Thoracic aorta (tissue), 2 donors: Measurements from ENCODE around the gene GALNT5. TPM values are rescaled to one million over a fixed set of nuclear protein-coding genes. Genes with fewer than 3 reads are reported as not detected.
"Not testable (repeated sequence)": the region's sequence is repeated elsewhere in the genome, so short reads cannot be mapped to it uniquely, and the experiment has no call there.

ENCODE experiments used
- ATAC-seq: fragments of 150-250 bp; one replicate; pipeline ENCODE4 v1.8.0; 2017; ENCODE audit warnings: low read depth; ENCODE audit not compliant: insufficient number of reproducible peaks, low FRiP score
- DNase-seq: peaks from one replicate; pipeline ENCODE4 v3.0.0-alpha.2; 2020; ENCODE audit warnings: low spot score
- H3K27ac ChIP-seq, 2 donors: fragments of 200-600 bp; sonication (generic); 1 replicate in 1 of 2; 2 replicates in 1 of 2; pipeline ENCODE4 v1.5.1; 2016; ENCODE audit warnings: mild to moderate bottlenecking in 2 of 2, moderate library complexity in 2 of 2
- H3K27me3 ChIP-seq: fragments of 200-600 bp; sonication (generic); replicated peaks from 2 replicates; pipeline ENCODE4 v1.6.0; 2016; ENCODE audit warnings: mild to moderate bottlenecking; ENCODE audit not compliant: insufficient read depth
- H3K36me3 ChIP-seq: fragments of 200-600 bp; sonication (generic); one replicate; pipeline ENCODE4 v1.5.1; 2016
- H3K4me1 ChIP-seq, 2 donors: fragments of 200-600 bp; sonication (generic); 1 replicate in 1 of 2; 2 replicates in 1 of 2; pipeline versions ENCODE4 v1.5.1 to v1.6.0; 2016; ENCODE audit warnings: low read depth in 2 of 2, mild to moderate bottlenecking in 1 of 2; ENCODE audit not compliant: control insufficient read depth in 1 of 2
- H3K4me3 ChIP-seq: fragments of 200-600 bp; sonication (generic); 2 replicates; pipeline ENCODE4 v1.5.1; 2016; ENCODE audit warnings: mild to moderate bottlenecking
- H3K9me3 ChIP-seq: fragments of 200-600 bp; sonication (generic); 2 replicates; pipeline ENCODE4 v1.5.1; 2016
- CTCF ChIP-seq: fragments of 200-600 bp; sonication (generic); IDR thresholded peaks from one replicate; pipeline ENCODE4 v1.5.1; 2019; ENCODE audit warnings: antibody characterized with exemption
- total RNA-seq, 2 donors: library from RNA; depleted of rRNA; stranded (reverse); fragments of >200 nt; gene quantifications; one replicate each; pipeline versions ENCODE4 v1.1.0 to v1.2.3, GENCODE V29; 2016

The GALNT5 gene
- total RNA-seq, 2 donors from 2014 or later = 3.4 to 3.7 TPM

- Histone ChIP-seq H3K27me3 (no peaks in the 10 kb centered on the region), H3K4me1 (no peaks in the 10 kb centered on the region), H3K27ac (no peak overlapping the region), H3K4me3 (no peak overlapping the region), H3K36me3 (no peaks in the 10 kb centered on the region), H3K9me3 (no peaks in the 10 kb centered on the region)
- DNase-seq (no peak), ATAC-seq (no peak)
- TF ChIP-seq CTCF = no peak
These were observed 14.2 kb downstream of the GALNT5 start for GRCh38 chr2:157271590-157272203.

- DNase-seq, ATAC-seq, H3K4me1 ChIP-seq, H3K36me3 ChIP-seq, H3K9me3 ChIP-seq, H3K27me3 ChIP-seq, H3K27ac ChIP-seq, H3K4me3 ChIP-seq: not testable (repeated sequence)
These were observed 21.8 kb downstream of the GALNT5 start for GRCh38 chr2:157279311-157279710.

DNA sequence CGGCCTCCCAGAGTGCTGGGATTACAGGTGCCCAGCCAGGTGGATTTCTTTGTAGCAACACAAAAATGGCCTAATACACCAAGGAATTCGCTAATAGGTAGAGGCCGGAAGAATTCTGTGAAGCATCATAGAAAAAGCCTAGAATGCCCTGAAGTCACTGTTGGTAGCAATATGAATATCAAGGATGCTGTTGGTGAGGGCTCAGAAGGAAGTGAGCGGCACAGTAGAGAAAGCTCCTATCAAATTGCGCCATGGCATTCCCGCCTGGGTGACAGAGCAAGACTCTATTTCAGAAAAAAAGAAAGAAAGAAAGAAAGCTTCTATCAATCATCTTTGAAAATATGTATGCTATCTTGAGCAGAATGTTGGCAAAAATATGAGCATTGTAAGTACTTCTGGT, 23.8 kb downstream of the GALNT5 start:
- no peaks in the 10 kb centered on the region for H3K4me1 ChIP-seq
- H3K36me3 ChIP-seq = no peaks in the 10 kb centered on the region
- ATAC-seq (no peak), DNase-seq (no peak)
- no peak for TF ChIP-seq CTCF
- no peaks in the 10 kb centered on the region for H3K27me3 ChIP-seq
- no peaks in the 10 kb centered on the region for H3K9me3 ChIP-seq
- H3K4me3 ChIP-seq = no peak overlapping the region
- no peak overlapping the region for H3K27ac ChIP-seq

DNA sequence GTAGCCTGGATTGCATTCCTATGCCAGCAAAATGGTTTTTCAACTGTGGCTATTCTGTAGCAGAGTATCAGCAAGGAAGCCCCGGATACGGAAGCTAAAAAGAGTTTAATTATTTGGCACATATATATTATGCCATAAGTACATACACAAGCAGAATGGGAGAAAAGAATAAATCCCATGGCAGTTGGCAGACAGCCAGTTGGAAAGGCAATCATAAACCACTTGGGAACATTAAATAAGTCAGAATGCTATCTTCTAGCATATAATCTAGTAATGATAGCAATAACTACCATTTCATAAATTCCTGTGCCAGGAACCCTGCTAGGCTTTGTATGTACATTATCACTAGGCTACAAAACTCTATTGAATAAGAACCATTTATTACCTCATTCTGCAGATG, 26.0 kb downstream of the GALNT5 start:
- Histone ChIP-seq H3K9me3 (no peaks in the 10 kb centered on the region), H3K27ac (no peak overlapping the region), H3K4me1 (no peaks in the 10 kb centered on the region), H3K36me3 (no peaks in the 10 kb centered on the region), H3K4me3 (no peak overlapping the region), H3K27me3 (no peaks in the 10 kb centered on the region)
- DNase-seq = no peak
- no peak for ATAC-seq
- TF ChIP-seq CTCF = no peak

DNA sequence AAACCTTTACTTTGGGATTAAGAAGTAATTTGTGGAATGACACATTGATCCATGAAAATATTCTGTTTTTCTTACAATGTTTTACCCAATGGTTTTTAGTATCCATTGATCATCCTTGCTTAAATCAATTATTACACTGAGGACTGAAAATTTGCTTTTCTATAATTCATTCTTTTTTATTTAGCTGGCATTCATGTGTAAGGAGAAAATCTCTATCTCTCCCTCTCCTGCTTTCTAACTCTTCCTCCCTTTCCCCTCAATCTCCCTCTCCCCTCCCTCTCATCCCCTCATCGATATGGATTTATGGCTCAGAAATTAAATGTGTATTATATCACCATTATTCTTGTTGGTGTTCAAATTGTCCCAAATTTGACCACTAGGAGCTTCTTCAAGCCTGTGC, 29.7 kb downstream of the GALNT5 start:
- Histone ChIP-seq H3K27me3 (no peaks in the 10 kb centered on the region), H3K4me3 (no peak overlapping the region), H3K4me1 (no peaks in the 10 kb centered on the region), H3K9me3 (no peaks in the 10 kb centered on the region), H3K27ac (no peak overlapping the region), H3K36me3 (no peaks in the 10 kb centered on the region)
- no peak for TF ChIP-seq CTCF
- no peak for ATAC-seq
- no peak for DNase-seq

DNA sequence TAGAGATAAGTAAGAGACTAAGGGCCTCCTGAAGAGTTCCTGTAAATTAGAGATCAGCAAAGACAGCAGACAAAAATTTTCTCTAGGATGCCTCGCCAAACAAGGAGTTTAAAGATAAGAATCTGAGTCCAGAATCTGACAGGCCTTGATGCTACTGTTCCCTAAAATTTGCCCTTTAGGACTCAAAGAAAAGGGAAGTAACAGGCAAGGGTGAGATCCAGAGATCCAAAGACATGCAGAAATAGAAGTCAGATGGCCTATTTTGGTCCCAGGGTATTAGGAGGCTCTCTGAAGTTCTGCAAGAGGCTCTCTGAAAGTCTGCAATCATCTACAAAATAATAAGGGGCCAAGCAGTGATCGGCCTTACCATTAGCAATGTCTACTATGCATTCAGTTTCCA, 33.0 kb downstream of the GALNT5 start:
- H3K27me3 ChIP-seq = no peaks in the 10 kb centered on the region
- TF ChIP-seq CTCF = no peak
- no peaks in the 10 kb centered on the region for H3K36me3 ChIP-seq
- ATAC-seq = no peak
- no peaks in the 10 kb centered on the region for H3K4me1 ChIP-seq
- no peak overlapping the region for H3K27ac ChIP-seq
- H3K9me3 ChIP-seq = no peaks in the 10 kb centered on the region
- DNase-seq = no peak
- H3K4me3 ChIP-seq = no peak overlapping the region
